ENCODE data around the gene LDAH.

GRCh38 chr2:20757405-20758090 is 65.4 kb downstream of the LDAH start:
- TF ChIP-seq CTCF (IDR thresholded peaks at IDR 0.05): no peak
- TF ChIP-seq POLR2AphosphoS5 (IDR thresholded peaks at IDR 0.05): no peak
- TF ChIP-seq POLR2A (IDR thresholded peaks at IDR 0.05): no peak
- no peak for TF ChIP-seq EP300 (IDR thresholded peaks at IDR 0.05)

Data from sigmoid colon (tissue), 4 donors.